ENCODE results near the gene SORCS2. TPM values are rescaled to one million over a fixed set of nuclear protein-coding genes. Genes with fewer than 3 reads are reported as not detected.

Gene SORCS2
- total RNA-seq, 1 donor from 2014 or later = 3.0 TPM

DNA sequence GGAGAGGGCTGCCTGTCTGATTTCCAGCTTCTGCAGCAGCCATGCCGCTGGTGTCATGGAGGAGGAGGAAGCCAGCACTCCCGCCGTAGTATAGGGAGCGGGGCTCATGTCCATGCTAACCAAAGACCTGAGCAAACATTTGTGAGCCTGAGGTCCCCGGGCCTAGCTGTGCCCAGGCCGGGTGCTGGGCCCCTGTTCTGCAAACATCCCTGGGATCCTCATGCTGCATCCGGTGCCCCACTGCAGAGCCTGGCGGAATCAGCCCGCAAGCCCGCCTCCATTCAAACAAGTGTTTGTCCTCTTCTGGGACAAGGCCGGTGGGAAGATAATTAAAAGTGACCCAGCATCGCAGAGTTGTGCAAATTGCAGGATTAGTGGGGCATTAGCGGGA lies 106.3 kb downstream of the SORCS2 start:
- Mint-ChIP-seq H3K9me3 (ENCODE audit: unreplicated experiment) (no peaks in the 10 kb centered on the region), H3K4me1 (ENCODE audit: unreplicated experiment) (no peaks in the 10 kb centered on the region), H3K36me3 (ENCODE audit: unreplicated experiment) (no peaks in the 10 kb centered on the region), H3K27ac (ENCODE audit: unreplicated experiment) (no peak overlapping the region), H3K27me3 (ENCODE audit: unreplicated experiment) (peaks cover 30% of the 10 kb centered on the region), H3K4me3 (ENCODE audit: unreplicated experiment) (no peak overlapping the region)
- TF ChIP-seq, protein P1, sequence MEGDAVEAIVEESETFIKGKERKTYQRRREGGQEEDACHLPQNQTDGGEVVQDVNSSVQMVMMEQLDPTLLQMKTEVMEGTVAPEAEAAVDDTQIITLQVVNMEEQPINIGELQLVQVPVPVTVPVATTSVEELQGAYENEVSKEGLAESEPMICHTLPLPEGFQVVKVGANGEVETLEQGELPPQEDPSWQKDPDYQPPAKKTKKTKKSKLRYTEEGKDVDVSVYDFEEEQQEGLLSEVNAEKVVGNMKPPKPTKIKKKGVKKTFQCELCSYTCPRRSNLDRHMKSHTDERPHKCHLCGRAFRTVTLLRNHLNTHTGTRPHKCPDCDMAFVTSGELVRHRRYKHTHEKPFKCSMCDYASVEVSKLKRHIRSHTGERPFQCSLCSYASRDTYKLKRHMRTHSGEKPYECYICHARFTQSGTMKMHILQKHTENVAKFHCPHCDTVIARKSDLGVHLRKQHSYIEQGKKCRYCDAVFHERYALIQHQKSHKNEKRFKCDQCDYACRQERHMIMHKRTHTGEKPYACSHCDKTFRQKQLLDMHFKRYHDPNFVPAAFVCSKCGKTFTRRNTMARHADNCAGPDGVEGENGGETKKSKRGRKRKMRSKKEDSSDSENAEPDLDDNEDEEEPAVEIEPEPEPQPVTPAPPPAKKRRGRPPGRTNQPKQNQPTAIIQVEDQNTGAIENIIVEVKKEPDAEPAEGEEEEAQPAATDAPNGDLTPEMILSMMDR (IDR thresholded peaks at IDR 0.05) = no peak
- no peak for DNase-seq (ENCODE audit: extremely low spot score, unreplicated experiment)

GRCh38 chr4:7299010-7299907 lies 106.9 kb downstream of the SORCS2 start:
- TF ChIP-seq, protein P1 (IDR thresholded peaks at IDR 0.05) = no peak
- H3K27me3 Mint-ChIP-seq (ENCODE audit: unreplicated experiment) = peaks cover 36% of the 10 kb centered on the region
- H3K27ac Mint-ChIP-seq (ENCODE audit: unreplicated experiment) = no peak overlapping the region
- no peaks in the 10 kb centered on the region for H3K36me3 Mint-ChIP-seq (ENCODE audit: unreplicated experiment)
- H3K9me3 Mint-ChIP-seq (ENCODE audit: unreplicated experiment) = no peaks in the 10 kb centered on the region
- H3K4me1 Mint-ChIP-seq (ENCODE audit: unreplicated experiment) = no peaks in the 10 kb centered on the region
- no peak for DNase-seq (ENCODE audit: extremely low spot score, unreplicated experiment)
- no peak overlapping the region for H3K4me3 Mint-ChIP-seq (ENCODE audit: unreplicated experiment)

DNA sequence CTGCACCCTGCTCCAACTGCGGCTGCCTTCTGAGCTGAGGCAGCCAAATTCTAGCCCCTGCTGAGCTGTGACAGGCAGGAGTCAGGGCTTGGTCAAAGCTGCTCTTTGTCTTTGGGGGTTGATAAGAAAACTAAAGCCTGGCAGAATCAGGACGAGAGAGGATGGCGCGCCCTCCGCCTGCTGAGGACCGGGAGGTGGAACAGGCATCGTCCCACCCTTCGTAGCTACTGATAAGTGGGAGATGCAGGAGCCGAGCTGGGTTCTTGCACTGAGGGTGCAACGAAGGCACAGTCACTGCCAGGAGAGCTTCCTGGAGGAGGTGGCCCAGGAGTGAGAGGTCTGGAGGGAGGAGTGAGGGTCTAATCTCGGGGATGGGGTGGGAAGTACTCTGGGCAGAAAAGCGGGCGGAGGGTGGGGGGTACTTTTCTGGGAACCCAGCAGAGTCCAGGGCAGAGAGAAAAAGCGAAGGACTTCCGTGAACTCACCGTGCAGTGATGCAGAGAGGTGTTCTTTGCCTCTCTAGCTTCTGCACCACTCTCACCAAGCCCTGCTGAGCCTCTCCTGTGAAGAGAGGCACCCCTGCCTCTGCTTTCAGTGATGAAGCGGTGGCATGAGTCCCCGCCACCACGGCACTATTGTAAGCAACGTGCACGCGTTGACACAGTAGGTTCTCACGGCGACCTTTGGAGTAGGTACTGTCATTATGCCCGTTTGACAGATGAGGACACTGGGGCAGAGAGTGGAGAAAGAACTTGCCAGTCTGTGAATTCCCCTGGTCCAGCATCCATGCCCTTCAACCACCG lies 107.8 kb downstream of the SORCS2 start:
- H3K4me1 Mint-ChIP-seq (ENCODE audit: unreplicated experiment) = no peaks in the 10 kb centered on the region
- H3K27me3 Mint-ChIP-seq (ENCODE audit: unreplicated experiment) = peaks cover 40% of the 10 kb centered on the region
- no peak overlapping the region for H3K27ac Mint-ChIP-seq (ENCODE audit: unreplicated experiment)
- no peaks in the 10 kb centered on the region for H3K36me3 Mint-ChIP-seq (ENCODE audit: unreplicated experiment)
- H3K9me3 Mint-ChIP-seq (ENCODE audit: unreplicated experiment) = no peaks in the 10 kb centered on the region
- TF ChIP-seq, protein P1 (IDR thresholded peaks at IDR 0.05) = no peak
- DNase-seq (ENCODE audit: extremely low spot score, unreplicated experiment) = no peak
- H3K4me3 Mint-ChIP-seq (ENCODE audit: unreplicated experiment) = no peak overlapping the region

DNA sequence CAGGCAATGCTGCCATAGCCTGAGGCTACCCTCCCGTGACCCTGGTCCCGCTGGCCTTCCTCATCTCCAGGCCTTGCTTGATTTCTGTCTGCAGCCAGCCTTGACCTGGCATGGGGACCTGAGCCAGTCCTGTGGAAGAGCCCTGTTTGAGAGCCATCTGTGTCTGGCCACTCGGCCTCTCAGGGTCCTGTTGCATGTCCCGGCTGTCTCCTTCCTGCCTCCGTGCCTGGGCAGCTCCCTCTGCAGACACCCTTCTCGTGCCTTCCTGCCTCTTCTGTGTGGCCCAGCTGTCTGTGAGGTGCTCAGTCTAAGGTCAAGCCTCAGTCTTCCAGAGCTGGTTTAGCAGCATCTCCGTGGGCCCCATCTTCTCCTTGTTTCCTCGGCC lies 108.4 kb downstream of the SORCS2 start:
- Mint-ChIP-seq H3K27me3 (ENCODE audit: unreplicated experiment) (peaks cover 40% of the 10 kb centered on the region), H3K27ac (ENCODE audit: unreplicated experiment) (no peak overlapping the region), H3K36me3 (ENCODE audit: unreplicated experiment) (no peaks in the 10 kb centered on the region), H3K9me3 (ENCODE audit: unreplicated experiment) (no peaks in the 10 kb centered on the region), H3K4me1 (ENCODE audit: unreplicated experiment) (no peaks in the 10 kb centered on the region), H3K4me3 (ENCODE audit: unreplicated experiment) (no peak overlapping the region)
- no peak for DNase-seq (ENCODE audit: extremely low spot score, unreplicated experiment)
- TF ChIP-seq, protein P1 (IDR thresholded peaks at IDR 0.05) = no peak
